Right cardiac atrium (tissue), 5 donors: Measurements from ENCODE around the gene WWOX. TPM values are rescaled to one million over a fixed set of nuclear protein-coding genes. Genes with fewer than 3 reads are reported as not detected.

Source experiments
- ATAC-seq, 2 donors: fragments of 200-7000 bp; cut with Tn5 transposase; one replicate each; pipeline versions ENCODE4 v1.8.0 to v1.9.1; 2020; ENCODE audit warnings: moderate library complexity in 2 of 2, mild to moderate bottlenecking in 1 of 2
- DNase-seq, 3 donors: peaks; one replicate each; pipeline ENCODE4 v3.0.0-alpha.2; 2020
- H3K27ac ChIP-seq: one replicate; pipeline ENCODE4 v1.5.1; 2013; ENCODE audit warnings: mild to moderate bottlenecking, low read length, control low read depth, moderate library complexity
- H3K27me3 ChIP-seq: one replicate; pipeline ENCODE4 v1.6.1; 2013; ENCODE audit not compliant: control insufficient read depth, insufficient read depth
- H3K4me1 ChIP-seq: one replicate; pipeline ENCODE4 v1.6.1; 2013; ENCODE audit warnings: low read length; ENCODE audit not compliant: control insufficient read depth, insufficient read depth
- H3K4me3 ChIP-seq: one replicate; pipeline ENCODE4 v1.5.1; 2013; ENCODE audit warnings: low read length, control low read depth
- H3K9me3 ChIP-seq: one replicate; pipeline ENCODE4 v1.6.1; 2013; ENCODE audit warnings: low read length; ENCODE audit not compliant: control insufficient read depth
- WGBS: extraction: QIAGEN DNeasy Blood & Tissue Kit; methylation state at CpG from one replicate; pipeline ENCODE4 v1.1.7; 2013; 5-methylcytosine and 5-hydroxymethylcytosine counted together
- intact Hi-C, 4 donors: fragments of 100-400 bp; cut with DNase I; formaldehyde crosslinking; loops; one replicate each; pipeline versions ENCODE4 v1.11.0 to v1.14.0; 2022 to 2023
- polyA plus RNA-seq: library from polyadenylated mRNA; stranded (reverse); fragments of 200-250 nt; gene quantifications from one replicate; pipeline ENCODE4 v1.2.3, GENCODE V29; 2013
- total RNA-seq, 4 donors: library from RNA; stranded (reverse); fragmentation: NEBNext Ultra II Directional; extraction: Animal tissue kit (Norgen Biotek cat#: 25700); gene quantifications; one replicate each; pipeline ENCODE4 v1.2.1, GENCODE V29; 2021
- donor health status: healthy with polysubstance abuse.
- donor health status: DM: no; HTN: yes; CAD: no.
- donor health status: DM: no; HTN: no; CAD: no.
- donor health status: DM: no; HTN: yes; CAD: no; lungs with severe emphysema.
- donor health status: DM: yes; HTN: yes; CAD: no.

Gene WWOX
- total and polyA plus RNA-seq, 5 donors, result 6.0 to 14.9 (median 13.1) TPM

DNA sequence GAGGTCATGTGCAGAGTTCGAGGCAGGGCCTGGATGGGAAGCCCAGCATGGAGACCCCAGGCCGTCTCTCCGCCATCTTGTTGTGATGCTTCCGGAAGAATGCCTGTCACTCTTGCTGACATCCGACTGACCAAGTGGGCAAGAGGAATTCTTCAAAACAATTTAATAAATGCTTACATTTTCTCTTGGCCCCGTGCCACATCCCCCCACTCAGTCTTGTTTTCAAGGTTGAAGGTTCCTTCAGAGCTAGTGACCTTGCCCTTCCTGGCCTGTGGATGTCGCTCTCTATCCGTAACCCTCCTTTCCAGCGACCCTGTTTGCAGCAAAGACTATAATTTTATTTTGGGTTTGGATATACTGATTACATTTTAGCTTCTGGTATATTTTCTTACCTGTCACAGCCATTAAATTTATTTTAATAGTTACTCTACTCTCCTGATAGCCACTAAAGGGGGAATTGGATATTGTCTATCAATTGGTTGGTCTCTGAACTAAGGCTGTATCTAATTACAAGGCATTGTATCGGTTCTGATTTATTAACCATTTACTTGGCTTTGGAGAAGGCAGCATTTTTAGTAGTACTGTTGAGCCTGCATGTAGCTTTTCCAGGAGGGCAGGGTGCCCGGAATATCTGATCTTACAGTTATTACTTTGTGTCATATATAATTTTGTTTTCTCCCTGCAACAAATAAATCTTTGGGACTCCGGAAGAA lies 264.5 kb downstream of the WWOX start:
- no peak for ATAC-seq
- no peaks in the 10 kb centered on the region for H3K27me3 ChIP-seq
- 88% methylated on average over 12 of the region's 12 CpGs for WGBS
- H3K9me3 ChIP-seq, result no peaks in the 10 kb centered on the region
- H3K4me3 ChIP-seq, result no peak overlapping the region
- no peak for DNase-seq
- intact Hi-C loops, result no loop called here
- peaks cover 1% of the 10 kb centered on the region for H3K4me1 ChIP-seq
- H3K27ac ChIP-seq, result no peak overlapping the region

DNA sequence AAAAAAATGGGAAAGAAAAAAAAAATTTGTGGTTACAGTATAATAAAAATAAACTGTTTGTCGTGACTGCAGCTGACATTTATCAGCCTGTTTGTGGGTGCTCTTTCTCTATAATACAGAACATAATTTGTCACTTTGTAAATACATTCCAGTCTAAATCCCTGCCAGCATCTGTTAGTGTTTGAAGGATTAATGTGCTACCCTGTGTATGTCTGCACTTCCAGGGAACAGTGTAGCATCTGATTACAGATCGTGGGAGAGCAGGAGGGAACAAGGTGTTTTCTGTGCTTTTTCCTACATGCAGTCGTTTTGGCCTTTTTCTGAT lies 265.1 kb downstream of the WWOX start:
- ATAC-seq (no peak), DNase-seq (no peak)
- intact Hi-C loops, result no loop called here
- H3K9me3 ChIP-seq, result no peaks in the 10 kb centered on the region
- H3K27me3 ChIP-seq, result no peaks in the 10 kb centered on the region
- peaks cover 1% of the 10 kb centered on the region for H3K4me1 ChIP-seq
- H3K4me3 ChIP-seq, result no peak overlapping the region
- 42% methylated on average over 3 of the region's 3 CpGs for WGBS
- H3K27ac ChIP-seq, result no peak overlapping the region

- ATAC-seq (no peak), DNase-seq (no peak)
- WGBS, result 71% methylated on average over 2 of the region's 2 CpGs
- Histone ChIP-seq H3K9me3 (no peaks in the 10 kb centered on the region), H3K4me3 (no peak overlapping the region), H3K4me1 (peaks cover 1% of the 10 kb centered on the region), H3K27me3 (no peaks in the 10 kb centered on the region), H3K27ac (no peak overlapping the region)
- intact Hi-C loops, result no loop called here
These were observed 265.9 kb downstream of the WWOX start for GRCh38 chr16:78365366-78365765.

DNA sequence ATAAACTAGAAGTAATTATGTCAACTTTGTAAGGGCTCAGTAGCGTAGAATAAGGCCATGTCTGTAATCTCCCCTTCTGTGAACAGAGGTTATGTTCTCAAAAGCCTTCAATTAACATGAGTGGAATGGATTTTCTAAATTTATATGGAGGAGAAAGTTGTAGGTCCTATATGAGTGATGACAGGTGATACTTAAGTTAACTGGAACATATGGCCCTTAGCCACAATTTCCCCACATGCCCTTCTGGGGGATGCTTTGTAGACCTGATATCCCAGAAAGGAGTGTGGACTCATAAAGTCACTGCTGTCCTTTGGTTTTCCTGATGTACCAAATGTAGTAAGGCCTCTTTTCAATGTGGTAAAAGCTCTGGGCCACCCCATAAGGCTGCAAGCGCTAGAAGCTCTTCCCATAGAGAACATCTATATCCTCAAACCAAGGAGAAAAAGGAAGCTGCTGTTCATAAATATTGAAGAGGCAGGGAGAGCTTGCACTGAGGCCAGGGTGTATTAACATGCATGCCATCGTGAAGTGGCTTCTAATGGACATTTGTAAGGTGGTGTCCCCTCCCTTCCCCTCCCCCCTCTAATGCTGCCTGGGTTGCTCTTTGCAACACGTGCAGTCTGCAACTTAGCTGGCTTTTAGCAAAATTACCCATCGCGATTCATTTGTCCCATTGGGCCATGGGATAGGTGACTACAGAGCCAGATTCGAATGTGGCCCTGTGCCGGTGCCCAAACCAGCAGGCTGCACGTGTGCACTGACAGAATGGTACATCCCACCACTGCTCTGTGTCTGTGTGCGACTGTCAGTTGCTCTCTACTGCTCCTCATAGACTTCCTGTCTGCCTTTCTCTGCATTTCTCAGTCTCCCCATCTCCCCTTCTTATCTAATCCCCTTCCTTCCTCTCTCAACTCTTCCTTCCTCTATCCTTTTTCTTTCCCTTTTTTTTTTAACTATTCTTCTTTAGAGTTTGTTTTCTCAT lies 269.0 kb downstream of the WWOX start:
- intact Hi-C loops, result no loop called here
- Histone ChIP-seq H3K27ac (no peak overlapping the region), H3K4me3 (no peak overlapping the region), H3K27me3 (no peaks in the 10 kb centered on the region), H3K4me1 (no peaks in the 10 kb centered on the region), H3K9me3 (no peaks in the 10 kb centered on the region)
- no peak for ATAC-seq
- no peak for DNase-seq
- 61% methylated on average over 10 of the region's 10 CpGs for WGBS

DNA sequence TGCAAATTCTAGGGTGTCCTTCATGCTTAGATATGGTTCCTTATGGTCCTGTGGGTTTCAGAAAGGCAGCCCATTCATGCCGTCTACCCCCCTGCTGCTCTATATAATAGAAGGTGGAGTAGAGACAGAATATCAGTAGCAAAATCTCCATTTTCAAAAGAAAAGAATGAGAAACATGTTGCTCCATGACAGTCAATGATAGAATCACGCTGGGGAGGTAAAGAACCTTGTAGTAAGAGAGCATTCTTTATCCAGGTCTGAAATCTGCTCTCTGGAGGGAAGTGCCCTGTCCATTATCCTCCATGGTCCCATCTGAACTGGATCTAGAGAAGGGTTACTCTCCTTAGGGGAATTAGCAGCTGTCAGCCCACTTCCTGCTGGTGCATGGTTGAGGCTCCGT lies 272.8 kb downstream of the WWOX start:
- no peaks in the 10 kb centered on the region for H3K27me3 ChIP-seq
- H3K4me1 ChIP-seq, result no peaks in the 10 kb centered on the region
- no peak overlapping the region for H3K27ac ChIP-seq
- H3K4me3 ChIP-seq, result no peak overlapping the region
- DNase-seq (no peak), ATAC-seq (no peak)
- intact Hi-C loops, result no loop called here
- WGBS, result 85% methylated on average over 3 of the region's 3 CpGs
- no peaks in the 10 kb centered on the region for H3K9me3 ChIP-seq

GRCh38 chr16:78375055-78375679 lies 275.7 kb downstream of the WWOX start:
- H3K4me1 ChIP-seq, result no peaks in the 10 kb centered on the region
- DNase-seq, result no peak
- no peaks in the 10 kb centered on the region for H3K27me3 ChIP-seq
- 74% methylated on average over 15 of the region's 15 CpGs for WGBS
- H3K27ac ChIP-seq, result no peak overlapping the region
- H3K9me3 ChIP-seq, result no peaks in the 10 kb centered on the region
- ATAC-seq, result no peak
- intact Hi-C loops, result no loop called here
- no peak overlapping the region for H3K4me3 ChIP-seq

GRCh38 chr16:78376452-78376851 lies 277.0 kb downstream of the WWOX start:
- WGBS, result 39% methylated on average over 4 of the region's 4 CpGs
- DNase-seq, result no peak
- ATAC-seq, result peak; percentile 23 to 26
- Histone ChIP-seq H3K4me1 (no peaks in the 10 kb centered on the region), H3K27me3 (no peaks in the 10 kb centered on the region), H3K9me3 (no peaks in the 10 kb centered on the region), H3K4me3 (no peak overlapping the region), H3K27ac (no peak overlapping the region)
- intact Hi-C loops, result no loop called here

DNA sequence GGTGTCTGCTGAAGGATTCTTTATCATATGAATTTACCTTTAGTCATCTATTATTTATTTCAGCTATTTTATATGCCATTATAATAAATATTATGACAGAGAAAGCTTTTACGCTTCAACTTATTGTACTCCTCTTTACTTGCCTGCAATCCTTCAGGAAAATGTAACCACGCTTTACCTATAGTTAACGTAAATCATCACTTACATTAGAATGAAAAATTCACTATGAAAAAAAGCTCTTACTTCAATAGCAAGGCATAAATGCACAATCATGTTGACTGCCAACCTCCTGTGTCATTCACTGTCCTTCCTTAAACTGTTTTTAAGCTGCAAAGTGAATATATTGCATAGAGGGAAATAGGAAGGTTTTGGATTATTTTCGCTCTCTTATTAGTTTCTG lies 277.9 kb downstream of the WWOX start:
- 80% methylated on average over 4 of the region's 4 CpGs for WGBS
- DNase-seq (no peak), ATAC-seq (no peak)
- H3K9me3 ChIP-seq, result no peaks in the 10 kb centered on the region
- H3K27me3 ChIP-seq, result no peaks in the 10 kb centered on the region
- no peak overlapping the region for H3K27ac ChIP-seq
- no peak overlapping the region for H3K4me3 ChIP-seq
- no peaks in the 10 kb centered on the region for H3K4me1 ChIP-seq
- intact Hi-C loops, result no loop called here

- Histone ChIP-seq H3K27me3 (no peaks in the 10 kb centered on the region), H3K4me3 (no peak overlapping the region), H3K9me3 (no peaks in the 10 kb centered on the region), H3K27ac (no peak overlapping the region), H3K4me1 (no peaks in the 10 kb centered on the region)
- DNase-seq (no peak), ATAC-seq (no peak)
- intact Hi-C loops, result no loop called here
- 95% methylated on average over 1 of the region's 1 CpG for WGBS
These were observed 281.6 kb downstream of the WWOX start for GRCh38 chr16:78381060-78381459.

DNA sequence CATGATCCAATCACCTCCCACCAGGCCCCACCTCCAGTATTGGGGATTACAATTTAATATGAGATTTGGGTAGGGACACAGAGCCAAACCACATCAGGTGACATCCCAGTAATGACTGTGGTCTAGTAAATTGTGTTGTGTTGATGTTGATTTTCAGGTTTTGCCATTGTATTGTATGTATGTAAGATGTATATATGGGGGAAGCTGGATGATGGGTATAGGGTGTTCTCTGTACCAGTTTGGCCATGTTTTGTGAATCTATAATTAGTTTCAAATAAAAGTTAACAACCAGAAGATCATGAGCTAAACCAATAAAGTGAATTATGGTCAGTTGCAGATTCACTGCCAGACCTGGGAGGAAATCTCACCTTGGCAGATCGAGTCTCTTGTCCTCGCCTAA lies 283.7 kb downstream of the WWOX start:
- no peaks in the 10 kb centered on the region for H3K4me1 ChIP-seq
- no peak overlapping the region for H3K27ac ChIP-seq
- no peaks in the 10 kb centered on the region for H3K9me3 ChIP-seq
- no peak for ATAC-seq
- H3K27me3 ChIP-seq, result no peaks in the 10 kb centered on the region
- intact Hi-C loops, result no loop called here
- whole genome bisulfite sequencing, result over 99% methylated on average over 2 of the region's 2 CpGs
- no peak for DNase-seq
- H3K4me3 ChIP-seq, result no peak overlapping the region
